Lung (tissue), 12 donors: ENCODE data around the gene CEP350. TPM values are rescaled to one million over a fixed set of nuclear protein-coding genes. Genes with fewer than 3 reads are reported as not detected.

ENCODE experiments used
- ATAC-seq: fragments of 200-7000 bp; cut with Tn5 transposase; one replicate; pipeline ENCODE4 v1.9.1; 2020; ENCODE audit warnings: moderate number of reproducible peaks; ENCODE audit not compliant: insufficient read depth, low FRiP score
- DNase-seq, 3 donors: peaks; one replicate each; pipeline ENCODE4 v3.0.0-alpha.2; 2013 to 2017
- H3K27ac ChIP-seq, 2 donors: one replicate each; pipeline ENCODE4 v1.5.1; 2013; ENCODE audit warnings: mild to moderate bottlenecking in 2 of 2, moderate library complexity in 2 of 2, control low read depth in 1 of 2, inconsistent platforms in 1 of 2, low read depth in 1 of 2, low read length in 1 of 2
- H3K27me3 ChIP-seq, 3 donors: one replicate each; pipeline ENCODE4 v1.5.1; 2013; ENCODE audit warnings: low read length in 2 of 3; ENCODE audit not compliant: control insufficient read depth in 3 of 3, insufficient read depth in 3 of 3
- H3K36me3 ChIP-seq, 4 donors: one replicate each; pipeline ENCODE4 v1.5.1; 2013; ENCODE audit warnings: low read length in 4 of 4, mild to moderate bottlenecking in 1 of 4, moderate library complexity in 1 of 4; ENCODE audit not compliant: control insufficient read depth in 4 of 4, insufficient read depth in 4 of 4
- H3K4me1 ChIP-seq, 5 donors: one replicate each; pipeline ENCODE4 v1.5.1; 2013; ENCODE audit warnings: low read length in 5 of 5, mild to moderate bottlenecking in 2 of 5, moderate library complexity in 1 of 5; ENCODE audit not compliant: control insufficient read depth in 5 of 5, insufficient read depth in 5 of 5
- H3K4me3 ChIP-seq: one replicate; pipeline ENCODE4 v1.5.1; 2013; ENCODE audit warnings: mild to moderate bottlenecking, control low read depth, moderate library complexity
- H3K9ac ChIP-seq, 2 donors: one replicate each; pipeline ENCODE4 v1.5.1; 2013; ENCODE audit warnings: low read length in 2 of 2, control low read depth in 1 of 2; ENCODE audit not compliant: insufficient read depth in 1 of 2
- H3K9me3 ChIP-seq, 4 donors: one replicate each; pipeline ENCODE4 v1.5.1; 2013; ENCODE audit warnings: low read length in 3 of 4, mild to moderate bottlenecking in 1 of 4, moderate library complexity in 1 of 4; ENCODE audit not compliant: control insufficient read depth in 4 of 4, insufficient read depth in 3 of 4
- WGBS, 2 donors: extraction: QIAGEN DNeasy Blood & Tissue Kit; methylation state at CpG; one replicate each; pipeline ENCODE4 v1.1.7; 2013; 5-methylcytosine and 5-hydroxymethylcytosine counted together
- polyA plus RNA-seq, 2 donors: library from polyadenylated mRNA; stranded (reverse); fragments of 200-250 nt; gene quantifications; one replicate each; pipeline ENCODE4 v1.2.1, GENCODE V29; 2013
- total RNA-seq, 2 donors: library from RNA; depleted of rRNA in 1 of 2; stranded (reverse); fragments of >200 nt in 1 of 2; gene quantifications; one replicate each; pipeline ENCODE4 v1.2.1, GENCODE V29; 2014 to 2021
- TF ChIP-seq, protein P1 (sequence below): IDR thresholded peaks from 2 replicates; pipeline ENCODE4 v1.5.1; 2012; ENCODE audit warnings: mild to moderate bottlenecking; ENCODE audit errors: control extremely low read depth, extremely low read depth
- donor health status: control.
- donor health status: control.
- donor health status: Bipolar disorder and iron deficiency.
- donor health status: healthy.
- donor health status: DM: yes; HTN: yes; CAD: no.

CEP350 gene
- total and polyA plus RNA-seq, 4 donors: 4.3 to 89.8 (median 23.0) TPM

DNA sequence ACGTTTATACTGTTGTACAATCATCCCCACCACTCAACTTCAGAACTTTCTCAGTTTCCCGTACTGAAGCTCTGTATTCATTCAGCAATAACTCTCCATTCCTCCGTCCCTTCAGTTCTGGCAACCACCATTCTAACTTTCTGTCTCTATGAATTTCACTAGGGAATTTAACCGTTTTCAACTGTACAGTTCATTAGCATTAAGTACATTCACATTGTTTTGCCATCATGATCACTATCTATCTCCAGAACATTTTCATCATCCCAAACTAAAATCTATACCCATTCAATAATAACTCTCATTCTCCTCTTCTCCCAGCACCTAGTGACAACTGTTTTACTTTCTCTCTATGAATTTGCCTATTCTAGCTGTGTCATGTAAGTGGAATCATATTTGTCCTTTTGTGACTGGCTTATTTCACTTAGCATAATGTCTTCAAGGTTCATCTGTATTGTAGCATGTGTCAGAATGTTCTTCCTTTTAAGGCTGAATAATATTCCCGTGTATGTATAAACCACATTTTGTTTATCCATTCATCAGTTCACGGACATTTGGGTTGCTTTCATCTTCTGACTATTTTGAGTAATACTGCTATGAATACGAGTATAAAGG is 75.0 kb downstream of the CEP350 start:
- peaks cover 0 to 2% (median 0%) of the 10 kb centered on the region in 5 donors for H3K4me1 ChIP-seq
- no peak overlapping the region for H3K4me3 ChIP-seq
- 76% methylated on average over 7 of the region's 7 CpGs for WGBS, 2 donors
- H3K36me3 ChIP-seq: peaks cover 7 to 17% (median 14%) of the 10 kb centered on the region in 4 donors
- H3K9me3 ChIP-seq: no peaks in the 10 kb centered on the region
- H3K27ac ChIP-seq: no peak overlapping the region
- TF ChIP-seq, protein P1, sequence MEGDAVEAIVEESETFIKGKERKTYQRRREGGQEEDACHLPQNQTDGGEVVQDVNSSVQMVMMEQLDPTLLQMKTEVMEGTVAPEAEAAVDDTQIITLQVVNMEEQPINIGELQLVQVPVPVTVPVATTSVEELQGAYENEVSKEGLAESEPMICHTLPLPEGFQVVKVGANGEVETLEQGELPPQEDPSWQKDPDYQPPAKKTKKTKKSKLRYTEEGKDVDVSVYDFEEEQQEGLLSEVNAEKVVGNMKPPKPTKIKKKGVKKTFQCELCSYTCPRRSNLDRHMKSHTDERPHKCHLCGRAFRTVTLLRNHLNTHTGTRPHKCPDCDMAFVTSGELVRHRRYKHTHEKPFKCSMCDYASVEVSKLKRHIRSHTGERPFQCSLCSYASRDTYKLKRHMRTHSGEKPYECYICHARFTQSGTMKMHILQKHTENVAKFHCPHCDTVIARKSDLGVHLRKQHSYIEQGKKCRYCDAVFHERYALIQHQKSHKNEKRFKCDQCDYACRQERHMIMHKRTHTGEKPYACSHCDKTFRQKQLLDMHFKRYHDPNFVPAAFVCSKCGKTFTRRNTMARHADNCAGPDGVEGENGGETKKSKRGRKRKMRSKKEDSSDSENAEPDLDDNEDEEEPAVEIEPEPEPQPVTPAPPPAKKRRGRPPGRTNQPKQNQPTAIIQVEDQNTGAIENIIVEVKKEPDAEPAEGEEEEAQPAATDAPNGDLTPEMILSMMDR: no peak
- no peak overlapping the region for H3K9ac ChIP-seq
- ATAC-seq (no peak), DNase-seq (no peak)
- no peaks in the 10 kb centered on the region for H3K27me3 ChIP-seq

DNA sequence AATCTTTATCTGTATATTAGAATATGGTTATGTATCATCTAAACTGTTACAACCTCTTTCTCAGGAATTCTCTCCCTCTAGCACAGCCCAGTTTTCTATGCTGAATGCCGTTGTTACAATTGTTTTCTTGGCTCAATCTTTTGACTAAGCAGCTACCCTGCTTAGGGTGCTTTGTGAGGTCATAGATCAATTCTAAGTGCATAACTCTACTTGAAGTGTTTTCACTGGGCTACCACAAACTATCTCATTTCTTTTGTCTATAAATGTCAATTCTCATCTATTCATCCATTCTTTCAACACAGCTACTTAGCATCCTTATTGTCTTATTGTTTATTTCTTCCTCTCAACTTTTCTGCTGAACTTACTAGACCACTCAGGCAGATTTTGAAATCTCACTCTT is 77.1 kb downstream of the CEP350 start:
- Histone ChIP-seq H3K27me3 (no peaks in the 10 kb centered on the region), H3K4me1 (peaks cover 0 to 2% (median 0%) of the 10 kb centered on the region in 5 donors), H3K4me3 (no peak overlapping the region), H3K9me3 (no peaks in the 10 kb centered on the region), H3K36me3 (peaks cover 8 to 21% (median 17%) of the 10 kb centered on the region in 4 donors), H3K27ac (no peak overlapping the region), H3K9ac (no peak overlapping the region)
- TF ChIP-seq, protein P1: no peak
- ATAC-seq (no peak), DNase-seq (no peak)
- 80 to 89% methylated on average over 1 of the region's 1 CpG for WGBS, 2 donors

DNA sequence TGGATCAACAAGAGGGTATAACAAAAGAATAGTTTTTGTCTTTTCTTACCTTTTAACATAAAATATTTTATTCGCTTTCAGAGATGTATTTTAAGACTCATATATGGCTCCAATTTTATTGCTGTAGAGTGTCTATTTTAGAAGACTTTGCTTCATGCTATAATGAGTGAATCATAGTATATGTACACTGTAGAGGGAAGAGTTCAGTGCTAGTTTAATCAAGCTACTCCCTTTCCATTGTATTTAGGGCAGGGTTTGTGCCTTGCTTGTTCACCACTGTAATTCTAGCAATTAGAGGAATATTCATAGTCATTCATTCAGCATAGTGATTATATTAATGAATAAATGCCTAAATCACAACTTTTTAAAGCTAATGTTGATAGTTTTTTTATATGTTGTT is 78.8 kb downstream of the CEP350 start:
- ATAC-seq (no peak), DNase-seq (no peak)
- Histone ChIP-seq H3K9me3 (no peaks in the 10 kb centered on the region), H3K4me3 (no peak overlapping the region), H3K27ac (no peak overlapping the region), H3K27me3 (no peaks in the 10 kb centered on the region), H3K9ac (no peak overlapping the region), H3K36me3 (peaks cover 13 to 24% (median 17%) of the 10 kb centered on the region in 4 donors), H3K4me1 (peaks cover 0 to 1% (median 0%) of the 10 kb centered on the region in 5 donors)
- TF ChIP-seq, protein P1: no peak
- 45 to 52% methylated on average over 1 of the region's 1 CpG for whole genome bisulfite sequencing, 2 donors

DNA sequence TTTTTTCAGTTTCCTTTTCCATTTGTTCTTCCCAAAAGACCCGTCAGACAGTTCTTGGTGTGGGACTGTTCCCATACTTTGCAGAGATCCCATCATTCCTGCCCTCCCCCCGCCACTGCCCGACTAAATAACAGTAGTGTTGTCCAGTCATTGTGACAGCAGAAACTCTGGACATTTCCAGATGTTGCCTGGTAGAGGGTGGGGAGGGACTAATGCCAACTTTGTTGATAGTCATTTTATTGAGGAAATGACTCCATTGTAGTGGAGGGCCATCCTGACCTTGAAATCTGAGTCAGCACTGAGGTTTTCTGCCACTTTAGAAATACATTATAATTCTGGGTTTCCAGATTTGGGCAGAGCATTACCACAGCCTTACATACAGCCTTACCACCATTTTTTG is 85.4 kb downstream of the CEP350 start:
- no peak for DNase-seq
- 92 to 94% methylated on average over 3 of the region's 3 CpGs for WGBS, 2 donors
- Histone ChIP-seq H3K27me3 (no peaks in the 10 kb centered on the region), H3K4me1 (no peaks in the 10 kb centered on the region), H3K36me3 (peaks cover 11 to 49% (median 24%) of the 10 kb centered on the region in 4 donors), H3K27ac (no peak overlapping the region), H3K9me3 (no peaks in the 10 kb centered on the region), H3K9ac (no peak overlapping the region), H3K4me3 (no peak overlapping the region)
- TF ChIP-seq, protein P1: no peak
- no peak for ATAC-seq
